HG03460 (cell line): ENCODE results near the gene CLDN14.
A peak's percentile ranks its signal among the peaks of the same experiment; 100 is the strongest.

Source experiments
- ATAC-seq: cut with Tn5 transposase; IDR thresholded peaks from one replicate; pipeline ENCODE4 v1.9.1; 2021; ENCODE audit not compliant: unreplicated experiment

The CLDN14 gene

GRCh38 chr21:36473203-36473602, 6.7 kb downstream of the CLDN14 start:
- ATAC-seq, result no peak

- no peak for ATAC-seq
These were observed 7.5 kb downstream of the CLDN14 start for GRCh38 chr21:36472377-36472776.

- peak; percentile 76 for ATAC-seq
These were observed 8.6 kb downstream of the CLDN14 start for GRCh38 chr21:36471254-36471723.

- no peak for ATAC-seq
These were observed 9.6 kb downstream of the CLDN14 start for GRCh38 chr21:36470294-36470693.

GRCh38 chr21:36466061-36466511, 13.8 kb downstream of the CLDN14 start:
- ATAC-seq, result no peak

GRCh38 chr21:36465478-36465877, 14.4 kb downstream of the CLDN14 start:
- ATAC-seq, result no peak

- no peak for ATAC-seq
These were observed 15.3 kb downstream of the CLDN14 start for GRCh38 chr21:36464590-36464989.

GRCh38 chr21:36463991-36464390, 15.9 kb downstream of the CLDN14 start:
- ATAC-seq, result no peak

GRCh38 chr21:36463204-36463603, 16.7 kb downstream of the CLDN14 start:
- no peak for ATAC-seq

GRCh38 chr21:36461918-36462486, 17.9 kb downstream of the CLDN14 start:
- ATAC-seq, result no peak

- ATAC-seq, result no peak
These were observed 18.5 kb downstream of the CLDN14 start for GRCh38 chr21:36461277-36461917.

GRCh38 chr21:36460866-36461265, 19.1 kb downstream of the CLDN14 start:
- no peak for ATAC-seq

- ATAC-seq, result no peak
These were observed 20.8 kb downstream of the CLDN14 start for GRCh38 chr21:36459098-36459497.

- ATAC-seq, result no peak
These were observed 23.1 kb downstream of the CLDN14 start for GRCh38 chr21:36456729-36457414.

GRCh38 chr21:36454706-36455105, 25.2 kb downstream of the CLDN14 start:
- ATAC-seq, result no peak

GRCh38 chr21:36454093-36454531, 25.8 kb downstream of the CLDN14 start:
- ATAC-seq, result no peak

- ATAC-seq, result no peak
These were observed 27.6 kb downstream of the CLDN14 start for GRCh38 chr21:36452281-36452825.

GRCh38 chr21:36451506-36451905, 28.4 kb downstream of the CLDN14 start:
- no peak for ATAC-seq

GRCh38 chr21:36450511-36450910, 29.4 kb downstream of the CLDN14 start:
- ATAC-seq, result no peak

GRCh38 chr21:36446301-36446700, 33.6 kb downstream of the CLDN14 start:
- no peak for ATAC-seq

- ATAC-seq, result no peak
These were observed 38.2 kb downstream of the CLDN14 start for GRCh38 chr21:36441715-36442114.

- no peak for ATAC-seq
These were observed 42.2 kb downstream of the CLDN14 start for GRCh38 chr21:36437745-36438128.
